ENCODE results near the gene PNPT1.

GRCh38 chr2:55628931-55629330 lies 64.7 kb downstream of the PNPT1 start:
- TF ChIP-seq JUND (IDR thresholded peaks at IDR 0.05; ENCODE audit: low read depth, low read length) (no peak), REST (IDR thresholded peaks at IDR 0.05; ENCODE audit: low read depth, low read length) (no peak), SMC3 (IDR thresholded peaks at IDR 0.05; ENCODE audit: borderline replicate concordance, low read length) (no peak), CTCF (IDR thresholded peaks at IDR 0.05 in 2 of 3, conservative IDR thresholded peaks at IDR 0.05 in 1 of 3; ENCODE audit: control insufficient read depth in 2 of 3, extremely low read depth in 1 of 3, insufficient read depth in 1 of 3, low read depth in 3 of 3, low read length in 3 of 3) (no peak), SUPT20H (IDR thresholded peaks at IDR 0.05; ENCODE audit: borderline replicate concordance, control insufficient read depth, low read depth, low read length) (no peak), SIN3A (IDR thresholded peaks at IDR 0.05; ENCODE audit: low read depth, low read length) (no peak), CEBPB (IDR thresholded peaks at IDR 0.05; ENCODE audit: borderline replicate concordance in 1 of 2, low read depth in 2 of 2, low read length in 2 of 2) (no peak), RFX5 (IDR thresholded peaks at IDR 0.05; ENCODE audit: low read depth, low read length) (no peak), POLR2AphosphoS5 (IDR thresholded peaks at IDR 0.05; ENCODE audit: low read length) (no peak), NFYA (IDR thresholded peaks at IDR 0.05; ENCODE audit: borderline replicate concordance, low read depth, low read length) (no peak), FOS (IDR thresholded peaks at IDR 0.05; ENCODE audit: borderline replicate concordance, extremely low read depth, insufficient read length) (no peak), ZBTB33 (IDR thresholded peaks at IDR 0.05) (no peak)
- TF ChIP-seq, protein P1, sequence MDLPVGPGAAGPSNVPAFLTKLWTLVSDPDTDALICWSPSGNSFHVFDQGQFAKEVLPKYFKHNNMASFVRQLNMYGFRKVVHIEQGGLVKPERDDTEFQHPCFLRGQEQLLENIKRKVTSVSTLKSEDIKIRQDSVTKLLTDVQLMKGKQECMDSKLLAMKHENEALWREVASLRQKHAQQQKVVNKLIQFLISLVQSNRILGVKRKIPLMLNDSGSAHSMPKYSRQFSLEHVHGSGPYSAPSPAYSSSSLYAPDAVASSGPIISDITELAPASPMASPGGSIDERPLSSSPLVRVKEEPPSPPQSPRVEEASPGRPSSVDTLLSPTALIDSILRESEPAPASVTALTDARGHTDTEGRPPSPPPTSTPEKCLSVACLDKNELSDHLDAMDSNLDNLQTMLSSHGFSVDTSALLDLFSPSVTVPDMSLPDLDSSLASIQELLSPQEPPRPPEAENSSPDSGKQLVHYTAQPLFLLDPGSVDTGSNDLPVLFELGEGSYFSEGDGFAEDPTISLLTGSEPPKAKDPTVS (IDR thresholded peaks at IDR 0.05; ENCODE audit: low read depth, low read length): no peak
